K562 (cell line): Measurements from ENCODE around the gene PIK3R2. TPM values are rescaled to one million over a fixed set of nuclear protein-coding genes. Genes with fewer than 3 reads are reported as not detected.

Experiments
- ATAC-seq: fragments of 200-7000 bp; cut with Tn5 transposase; 3 replicates; pipeline ENCODE4 v1.9.1; 2020; ENCODE audit warnings: moderate library complexity
- BruUV-seq: library from RNA; stranded (reverse); fragments of 400-500 nt; replicated peaks from 2 replicates; lab custom pipeline; 2021; lab: Mats Ljungman, UMichigan
- CTCF ChIA-PET: fragments of 300-600 bp; formaldehyde crosslinking; extraction: SDS; loops from one replicate; lab custom pipeline; 2021; ENCODE audit warnings: low intra/inter-chr PET ratio; lab: Yijun Ruan, JAX
- POLR2A ChIA-PET: fragments of 300-600, 350-650 bp; sonication (Branson Sonifier 250); formaldehyde crosslinking; extraction: SDS; loops from one replicate; lab custom pipeline; 2021; ENCODE audit warnings: antibody characterized with exemption, inconsistent platforms; lab: Yijun Ruan, JAX
- DNase-seq, 4 experiments: peaks; one replicate each; pipeline versions ENCODE4 v3.0.0 to v3.0.0-alpha.2; 2011 to 2018; ENCODE audit warnings: low spot score in 3 of 4, mixed read lengths in 3 of 4; ENCODE audit errors: extremely low read depth in 1 of 4
- FAIRE-seq: peaks from 2 replicates; lab custom pipeline; 2011; peaks lifted over from hg19 to GRCh38; lab: Jason Lieb, UNC
- H2AFZ ChIP-seq: 2 replicates; pipeline ENCODE4 v1.6.0; 2011; ENCODE audit warnings: low read depth, low read length, control low read depth, inconsistent platforms
- H3K27ac ChIP-seq: fragments of 200-600 bp; 3 replicates; pipeline ENCODE4 v1.8.0; 2011; ENCODE audit warnings: low read depth, mild to moderate bottlenecking, control low read depth, inconsistent platforms, low read length, moderate library complexity, mixed read lengths; ENCODE audit errors: extremely low read depth
- H3K27me3 ChIP-seq, 2 experiments: fragments of 300-600 bp in 1 of 2; 2 replicates in 1 of 2; 3 replicates in 1 of 2; pipeline versions ENCODE4 v1.6.0 to v1.8.0; 2011; ENCODE audit warnings: inconsistent platforms in 2 of 2, low read length in 2 of 2, mild to moderate bottlenecking in 1 of 2, mixed read lengths in 1 of 2, moderate library complexity in 1 of 2; ENCODE audit not compliant: control insufficient read depth in 2 of 2, insufficient read depth in 2 of 2
- H3K36me3 ChIP-seq: fragments of 300-600 bp; 3 replicates; pipeline ENCODE4 v1.8.0; 2011; ENCODE audit warnings: mild to moderate bottlenecking, low read length, inconsistent platforms; ENCODE audit not compliant: control insufficient read depth, insufficient read depth
- H3K4me1 ChIP-seq, 2 experiments: fragments of 200-600 bp in 1 of 2; replicated peaks in 1 of 2; 2 replicates in 1 of 2; 3 replicates in 1 of 2; pipeline versions ENCODE4 v1.5.1 to v1.8.0; 2011; ENCODE audit warnings: inconsistent platforms in 2 of 2, low read length in 2 of 2, mild to moderate bottlenecking in 1 of 2, mixed read lengths in 1 of 2, moderate library complexity in 1 of 2; ENCODE audit not compliant: control insufficient read depth in 2 of 2, insufficient read depth in 2 of 2
- H3K4me2 ChIP-seq: 2 replicates; pipeline ENCODE4 v1.6.1; 2011; ENCODE audit warnings: low read length, control low read depth, inconsistent platforms, mixed read lengths; ENCODE audit not compliant: insufficient read depth
- H3K4me3 ChIP-seq: fragments of 200-600 bp; sonication (generic), shearing (Covaris generic); 2 replicates; pipeline ENCODE4 v1.5.1; 2016; ENCODE audit warnings: control low read depth, inconsistent platforms
- H3K79me2 ChIP-seq: fragments of 200-600 bp; 3 replicates; pipeline ENCODE4 v1.8.0; 2011; ENCODE audit warnings: low read length, inconsistent platforms; ENCODE audit not compliant: control insufficient read depth, insufficient read depth
- H3K9ac ChIP-seq, 2 experiments: 2 replicates each; pipeline versions ENCODE4 v1.6.0 to v1.6.1; 2011; ENCODE audit warnings: low read depth in 2 of 2, low read length in 2 of 2, control low read depth in 1 of 2, inconsistent platforms in 1 of 2, mild to moderate bottlenecking in 1 of 2, mixed read lengths in 1 of 2; ENCODE audit not compliant: insufficient read depth in 1 of 2
- H3K9me1 ChIP-seq: one replicate; pipeline ENCODE4 v1.6.0; 2011; ENCODE audit warnings: inconsistent platforms, mild to moderate bottlenecking, low read length, moderate library complexity; ENCODE audit not compliant: control insufficient read depth, insufficient read depth
- H3K9me3 ChIP-seq: replicated peaks from 2 replicates; pipeline ENCODE4 v1.5.1; 2011; ENCODE audit warnings: low read depth, low read length, inconsistent platforms; ENCODE audit not compliant: control insufficient read depth, insufficient read depth
- H4K20me1 ChIP-seq: replicated peaks from 2 replicates; pipeline ENCODE4 v1.6.1; 2011; ENCODE audit warnings: low read length, inconsistent platforms, mixed read lengths; ENCODE audit not compliant: control insufficient read depth, insufficient read depth
- ASH1L ChIP-seq: fragments of 450-650 bp; IDR thresholded peaks from 2 replicates; pipeline ENCODE4 v1.6.1; 2018; ENCODE audit warnings: borderline replicate concordance, mild to moderate bottlenecking, low read depth; ENCODE audit not compliant: partially characterized antibody
- KDM2B ChIP-seq: fragments of 250-450 bp; sonication (Bioruptor Pico); IDR thresholded peaks from 2 replicates; pipeline ENCODE4 v1.8.0; 2021; ENCODE audit warnings: mild to moderate bottlenecking, moderate library complexity
- LARP7 ChIP-seq: fragments of 450-650 bp; IDR thresholded peaks from 2 replicates; pipeline ENCODE4 v1.6.1; 2016
- NEUROD1 ChIP-seq: fragments of 150-350 bp; IDR thresholded peaks from 2 replicates; pipeline ENCODE4 v1.6.1; 2014; ENCODE audit warnings: borderline replicate concordance, low read length, low read depth; ENCODE audit not compliant: partially characterized antibody
- ZNF589 ChIP-seq: fragments of 200-800 bp; sonication (Bioruptor generic); IDR thresholded peaks from 2 replicates; pipeline ENCODE4 v1.6.1; 2016; ENCODE audit warnings: low read depth, missing genetic modification characterization, missing compliant biosample characterization
- ZNF780A ChIP-seq: fragments of 250-450 bp; sonication (Bioruptor Pico); IDR thresholded peaks from 2 replicates; pipeline ENCODE4 v1.5.0; 2021; ENCODE audit warnings: mild to moderate bottlenecking
- WGBS: fragments of 100-300 bp; shearing (Covaris generic); methylation state at CpG from one replicate; pipeline ENCODE4 v1.1.6; 2016; ENCODE audit warnings: low coverage, mixed read lengths; ENCODE audit not compliant: insufficient coverage; ENCODE audit errors: missing lambda C conversion rate; 5-methylcytosine and 5-hydroxymethylcytosine counted together
- in situ Hi-C: fragments of 300-500 bp; cut with MboI; formaldehyde crosslinking; loops from 4 replicates; pipeline ENCODE4 v1.15.0; 2018; ENCODE audit warnings: inconsistent platforms, mixed read lengths
- intact Hi-C: fragments of 100-400 bp; cut with micrococcal nuclease; formaldehyde crosslinking; loops from 2 replicates; pipeline ENCODE4 v1.14.2; 2022
- polyA plus RNA-seq, 8 experiments: library from polyadenylated mRNA; depleted of rRNA in 4 of 8; stranded (reverse) in 5 of 8; unstranded in 3 of 8; fragments of >200 nt; fragmentation: Nextera tagmentation in 2 of 8; fragmentation: Illumina TruSeq in 1 of 8; extraction: Ambion mirVana in 2 of 8; extraction: Trizol in 1 of 8; gene quantifications; 2 replicates each; pipeline versions ENCODE4 v1.2.1 to v1.2.3, GENCODE V29; 2011 to 2014; ENCODE audit warnings: inconsistent platforms in 1 of 8, missing spikeins in 1 of 8
- total RNA-seq, 7 experiments: library from RNA; depleted of rRNA in 6 of 7; stranded (reverse); fragments of >200 nt in 6 of 7; fragmentation: Illumina TruSeq in 2 of 7; extraction: Trizol in 2 of 7; gene quantifications; 2 replicates each; pipeline versions ENCODE4 v1.2.1 to v1.2.3, GENCODE V29; 2011 to 2021; ENCODE audit warnings: low replicate concordance in 1 of 7
- TF ChIP-seq, protein P1 (sequence below), 2 experiments: fragments of 200-800 bp in 1 of 2; sonication (Bioruptor generic) in 1 of 2; sonication (generic) in 1 of 2; formaldehyde crosslinking in 1 of 2; IDR thresholded peaks in 1 of 2; conservative IDR thresholded peaks in 1 of 2; 2 replicates each; pipeline versions ENCODE4 v1.5.0 to v1.6.1; 2016 to 2020; ENCODE audit warnings: missing compliant biosample characterization in 1 of 2, missing genetic modification characterization in 1 of 2, missing genetic modification reagents in 1 of 2
- TF ChIP-seq, protein P2 (sequence below): sonication (generic); formaldehyde crosslinking; IDR thresholded peaks from 2 replicates; pipeline ENCODE4 v1.5.0; 2020; ENCODE audit warnings: missing genetic modification reagents
- TF ChIP-seq, protein P3 (sequence below): fragments of 450-650 bp; conservative IDR thresholded peaks from 2 replicates; pipeline ENCODE4 v1.6.1; 2016; ENCODE audit warnings: missing genetic modification characterization, low read depth, mild to moderate bottlenecking, control low read depth, missing compliant biosample characterization
- TF ChIP-seq, protein P4 (sequence below): fragments of 450-650 bp; IDR thresholded peaks from 2 replicates; pipeline ENCODE4 v1.6.1; 2018; ENCODE audit not compliant: partially characterized antibody

Gene PIK3R2
- total and polyA plus RNA-seq, 9 of the 15 experiments (the other 6 are each of a cell fraction or from before 2014, with no cell fraction given), result 0.39 to 37.9 (median 5.3) TPM

DNA sequence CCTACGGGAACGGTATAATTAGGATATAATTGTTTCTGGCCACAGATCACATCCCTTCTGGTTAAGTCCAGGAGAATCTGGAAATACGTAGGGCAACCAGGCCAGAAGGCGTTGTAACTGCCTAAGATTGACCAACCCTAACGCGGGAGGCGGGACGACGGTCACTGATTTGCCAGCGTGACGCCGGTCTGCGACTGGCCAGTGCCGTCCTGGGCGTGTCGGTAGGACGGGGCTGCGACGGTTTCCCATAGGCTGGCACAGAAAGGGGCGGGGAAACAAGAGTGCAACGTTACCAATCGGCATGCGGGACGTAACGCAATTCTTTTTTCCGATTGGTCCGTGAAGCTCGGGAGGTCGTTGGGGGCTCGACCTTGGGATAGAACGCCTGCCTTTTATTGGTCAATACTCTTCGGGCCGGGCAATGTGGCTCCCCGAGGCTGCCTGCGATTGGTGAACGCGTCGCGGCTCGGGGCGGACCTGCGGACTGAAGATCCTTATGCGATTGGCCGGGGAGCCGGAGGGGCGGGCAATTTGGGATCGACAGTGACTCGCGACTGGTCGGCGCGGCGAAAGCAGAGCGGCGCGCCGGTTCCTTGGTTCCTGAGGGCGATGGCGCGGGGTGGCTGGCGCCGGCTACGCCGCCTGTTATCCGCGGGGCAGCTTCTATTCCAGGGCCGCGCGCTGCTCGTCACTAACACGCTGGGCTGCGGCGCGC lies 39.9 kb downstream of the PIK3R2 start, which contains the start of gene MPV17L2:
TSS of gene MPV17L2 (plus strand) at position 546 of the 715 bp plus-strand sequence. CDS start at position 610, 64 bp downstream.
- Histone ChIP-seq H3K9me3 (no peaks in the 10 kb centered on the region), H3K36me3 (peaks cover 26% of the 10 kb centered on the region; the same call in 2 of the 3 replicates), H3K9ac (peak within 1 kb of the TSS; percentile 69 to 96), H4K20me1 (peaks cover 6% of the 10 kb centered on the region; the same call in 1 of the 2 replicates), H3K27me3 (no peaks in the 10 kb centered on the region), H3K79me2 (peaks cover 18% of the 10 kb centered on the region), H3K9me1 (no peaks in the 10 kb centered on the region), H3K4me2 (peak within 1 kb of the TSS; percentile 94), H3K4me3 (peak within 1 kb of the TSS; percentile 89), H3K4me1 (peaks cover 17 to 46% of the 10 kb centered on the region in 2 experiments; a peak in 4 of 5 replicates), H3K27ac (peak within 1 kb of the TSS; percentile 80), H2AFZ (peak within 1 kb of the TSS; percentile 88)
- in situ Hi-C loops, result no loop called here
- DNase-seq, result peak; percentile 89 to 100 (median 94)
- FAIRE-seq, result peak; percentile 100
- intact Hi-C loops, result loop anchor here (1.0 kb wide), 1 partner anchor 130 kb away; the partner anchor contains the start of gene LSM4
- ATAC-seq, result peak; percentile 93
- ChIA-PET POLR2A (interaction anchor here (0.6 to 2.3 kb wide), 17 partner anchors 9 to 292 kb away, joined by 3 to 11 read pairs (median 4); partner anchors contain the start of gene JUND), CTCF (interaction anchor here (0.6 to 1.3 kb wide), 3 partner anchors 59 to 226 kb away, joined by 3 read pairs; partner anchors contain the start of gene SSBP4)
- under 1% methylated on average over 65 of the region's 74 CpGs for WGBS
- BruUV-seq, result no TSS peak
- TF ChIP-seq ZNF780A, result no peak
- TF ChIP-seq ASH1L, result peak; percentile 99
- TF ChIP-seq, protein P1, sequence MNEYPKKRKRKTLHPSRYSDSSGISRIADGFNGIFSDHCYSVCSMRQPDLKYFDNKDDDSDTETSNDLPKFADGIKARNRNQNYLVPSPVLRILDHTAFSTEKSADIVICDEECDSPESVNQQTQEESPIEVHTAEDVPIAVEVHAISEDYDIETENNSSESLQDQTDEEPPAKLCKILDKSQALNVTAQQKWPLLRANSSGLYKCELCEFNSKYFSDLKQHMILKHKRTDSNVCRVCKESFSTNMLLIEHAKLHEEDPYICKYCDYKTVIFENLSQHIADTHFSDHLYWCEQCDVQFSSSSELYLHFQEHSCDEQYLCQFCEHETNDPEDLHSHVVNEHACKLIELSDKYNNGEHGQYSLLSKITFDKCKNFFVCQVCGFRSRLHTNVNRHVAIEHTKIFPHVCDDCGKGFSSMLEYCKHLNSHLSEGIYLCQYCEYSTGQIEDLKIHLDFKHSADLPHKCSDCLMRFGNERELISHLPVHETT (CRISPR knock-in tag; conservative IDR thresholded peaks at IDR 0.05 in 1 of 2, IDR thresholded peaks at IDR 0.05 in 1 of 2), result peak in 1 of 2 experiments; percentile 96; a peak in 2 of 4 replicates
- no peak for TF ChIP-seq LARP7
- TF ChIP-seq, protein P2, sequence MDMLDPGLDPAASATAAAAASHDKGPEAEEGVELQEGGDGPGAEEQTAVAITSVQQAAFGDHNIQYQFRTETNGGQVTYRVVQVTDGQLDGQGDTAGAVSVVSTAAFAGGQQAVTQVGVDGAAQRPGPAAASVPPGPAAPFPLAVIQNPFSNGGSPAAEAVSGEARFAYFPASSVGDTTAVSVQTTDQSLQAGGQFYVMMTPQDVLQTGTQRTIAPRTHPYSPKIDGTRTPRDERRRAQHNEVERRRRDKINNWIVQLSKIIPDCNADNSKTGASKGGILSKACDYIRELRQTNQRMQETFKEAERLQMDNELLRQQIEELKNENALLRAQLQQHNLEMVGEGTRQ, result 0 out of 2 replicates have a peak, but pooled peaks have one; percentile 8
- peak; percentile 99 for TF ChIP-seq ZNF589 (CRISPR knock-in tag)
- TF ChIP-seq, protein P3, sequence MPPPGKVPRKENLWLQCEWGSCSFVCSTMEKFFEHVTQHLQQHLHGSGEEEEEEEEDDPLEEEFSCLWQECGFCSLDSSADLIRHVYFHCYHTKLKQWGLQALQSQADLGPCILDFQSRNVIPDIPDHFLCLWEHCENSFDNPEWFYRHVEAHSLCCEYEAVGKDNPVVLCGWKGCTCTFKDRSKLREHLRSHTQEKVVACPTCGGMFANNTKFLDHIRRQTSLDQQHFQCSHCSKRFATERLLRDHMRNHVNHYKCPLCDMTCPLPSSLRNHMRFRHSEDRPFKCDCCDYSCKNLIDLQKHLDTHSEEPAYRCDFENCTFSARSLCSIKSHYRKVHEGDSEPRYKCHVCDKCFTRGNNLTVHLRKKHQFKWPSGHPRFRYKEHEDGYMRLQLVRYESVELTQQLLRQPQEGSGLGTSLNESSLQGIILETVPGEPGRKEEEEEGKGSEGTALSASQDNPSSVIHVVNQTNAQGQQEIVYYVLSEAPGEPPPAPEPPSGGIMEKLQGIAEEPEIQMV, result no peak
- TF ChIP-seq, protein P4, sequence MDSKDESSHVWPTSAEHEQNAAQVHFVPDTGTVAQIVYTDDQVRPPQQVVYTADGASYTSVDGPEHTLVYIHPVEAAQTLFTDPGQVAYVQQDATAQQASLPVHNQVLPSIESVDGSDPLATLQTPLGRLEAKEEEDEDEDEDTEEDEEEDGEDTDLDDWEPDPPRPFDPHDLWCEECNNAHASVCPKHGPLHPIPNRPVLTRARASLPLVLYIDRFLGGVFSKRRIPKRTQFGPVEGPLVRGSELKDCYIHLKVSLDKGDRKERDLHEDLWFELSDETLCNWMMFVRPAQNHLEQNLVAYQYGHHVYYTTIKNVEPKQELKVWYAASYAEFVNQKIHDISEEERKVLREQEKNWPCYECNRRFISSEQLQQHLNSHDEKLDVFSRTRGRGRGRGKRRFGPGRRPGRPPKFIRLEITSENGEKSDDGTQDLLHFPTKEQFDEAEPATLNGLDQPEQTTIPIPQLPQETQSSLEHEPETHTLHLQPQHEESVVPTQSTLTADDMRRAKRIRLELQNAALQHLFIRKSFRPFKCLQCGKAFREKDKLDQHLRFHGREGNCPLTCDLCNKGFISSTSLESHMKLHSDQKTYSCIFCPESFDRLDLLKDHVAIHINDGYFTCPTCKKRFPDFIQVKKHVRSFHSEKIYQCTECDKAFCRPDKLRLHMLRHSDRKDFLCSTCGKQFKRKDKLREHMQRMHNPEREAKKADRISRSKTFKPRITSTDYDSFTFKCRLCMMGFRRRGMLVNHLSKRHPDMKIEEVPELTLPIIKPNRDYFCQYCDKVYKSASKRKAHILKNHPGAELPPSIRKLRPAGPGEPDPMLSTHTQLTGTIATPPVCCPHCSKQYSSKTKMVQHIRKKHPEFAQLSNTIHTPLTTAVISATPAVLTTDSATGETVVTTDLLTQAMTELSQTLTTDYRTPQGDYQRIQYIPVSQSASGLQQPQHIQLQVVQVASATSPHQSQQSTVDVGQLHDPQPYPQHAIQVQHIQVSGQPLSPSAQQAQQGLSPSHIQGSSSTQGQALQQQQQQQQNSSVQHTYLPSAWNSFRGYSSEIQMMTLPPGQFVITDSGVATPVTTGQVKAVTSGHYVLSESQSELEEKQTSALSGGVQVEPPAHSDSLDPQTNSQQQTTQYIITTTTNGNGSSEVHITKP, result peak; percentile 24
- 0 out of 2 replicates have a peak, but pooled peaks have one; percentile 23 for TF ChIP-seq KDM2B (CRISPR knock-in tag)
- peak; percentile 99 for TF ChIP-seq NEUROD1
